ENCODE results near the gene RPL10. TPM values are rescaled to one million over a fixed set of nuclear protein-coding genes. Genes with fewer than 3 reads are reported as not detected.

RPL10 gene
- total RNA-seq, 1 experiment from 2014 or later, result 2,110 TPM

DNA sequence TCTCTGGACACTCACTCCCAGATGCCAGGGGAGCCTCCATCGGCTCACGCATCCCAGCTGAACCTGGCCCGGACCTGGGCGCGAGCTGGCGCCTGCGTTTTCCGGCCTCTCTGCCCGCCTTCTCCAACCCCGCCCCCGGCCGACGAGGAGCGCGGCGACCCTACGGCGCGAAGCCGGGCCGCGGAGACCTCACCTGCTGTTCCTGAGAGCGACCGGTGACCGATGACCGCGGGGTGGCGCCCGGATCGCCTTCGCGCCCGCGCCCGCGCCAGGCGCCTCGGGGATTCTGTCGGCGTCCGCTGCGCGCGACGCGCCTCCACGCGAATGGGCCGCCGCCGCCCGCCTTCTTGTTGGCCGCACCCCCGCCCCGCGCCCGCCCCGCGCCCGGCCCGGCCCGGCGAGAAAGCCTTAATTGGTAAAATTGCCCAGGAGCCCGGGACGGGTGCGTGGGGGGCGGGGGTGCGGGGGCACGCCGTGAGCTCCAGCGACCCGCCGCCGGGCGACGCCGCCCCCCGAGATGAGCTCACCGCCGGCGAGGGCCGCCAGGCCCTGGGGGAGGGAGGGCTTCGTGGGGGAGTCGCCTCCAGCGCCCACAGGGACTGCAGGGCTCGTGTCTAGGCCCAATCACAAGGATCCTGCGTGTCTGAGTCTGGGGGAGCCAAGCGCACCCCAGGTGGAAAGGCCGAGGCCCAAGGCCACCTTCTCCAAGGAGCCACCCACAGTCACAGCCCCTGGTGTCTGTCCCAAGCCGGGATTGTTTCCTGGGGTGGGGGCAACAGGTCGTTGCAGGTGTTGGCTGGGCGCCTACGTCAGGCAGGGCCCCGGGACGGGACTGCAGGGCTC is 23.6 kb upstream of the RPL10 start, which contains the start of gene FLNA:
FLNA (minus strand) TSS at position 322 of the 843 bp plus-strand sequence. CDS start 3,389 bp downstream, outside the sequence.
- peak; percentile 56 for DNase-seq
- Histone ChIP-seq H2BK20ac (ENCODE audit: low read depth, low read length, poor library complexity, severe bottlenecking) (no peak within 1 kb of the TSS), H2AK5ac (ENCODE audit: insufficient read length, low read length) (no peak within 1 kb of the TSS), H3T11ph (ENCODE audit: low read length) (no peak within 1 kb of the TSS), H3K9me3 (ENCODE audit: control insufficient read depth, low read depth, low read length) (no peaks in the 10 kb centered on the region), H2BK12ac (ENCODE audit: insufficient read length, low read depth, low read length) (no peak within 1 kb of the TSS), H3K79me1 (ENCODE audit: insufficient read depth, low read depth, low read length, poor library complexity, severe bottlenecking) (no peaks in the 10 kb centered on the region), H4K5ac (ENCODE audit: insufficient read length, low read depth, low read length) (no peak within 1 kb of the TSS), H2BK120ac (ENCODE audit: low read depth, low read length, poor library complexity, severe bottlenecking) (no peak within 1 kb of the TSS), H3K27ac (ENCODE audit: insufficient read length, low read depth, low read length) (no peak within 1 kb of the TSS), H2BK15ac (ENCODE audit: low read depth, low read length) (no peak within 1 kb of the TSS), H3K56ac (ENCODE audit: insufficient read length, low read depth, low read length) (no peak within 1 kb of the TSS), H3K23me2 (ENCODE audit: insufficient read length, low read depth, low read length, poor library complexity, severe bottlenecking) (peaks cover 5% of the 10 kb centered on the region), H3K4me2 (ENCODE audit: insufficient read depth, insufficient read length, low read length) (peak within 1 kb of the TSS; percentile 1), H4K8ac (replicated peaks; ENCODE audit: insufficient read length, low read depth, low read length) (no peak within 1 kb of the TSS), H3K9ac (ENCODE audit: extremely low read depth, insufficient read length, low read length) (no peak within 1 kb of the TSS), H3K4me1 (ENCODE audit: insufficient read depth, low read length) (no peaks in the 10 kb centered on the region), H3K79me2 (ENCODE audit: insufficient read depth, low read length) (peaks cover 8% of the 10 kb centered on the region; the same call in 1 of the 2 replicates), H2BK5ac (ENCODE audit: insufficient read length, low read length) (no peak within 1 kb of the TSS), H3K18ac (ENCODE audit: insufficient read length, low read depth, low read length) (peak within 1 kb of the TSS; percentile 68), H4K20me1 (ENCODE audit: control insufficient read depth, insufficient read depth, insufficient read length) (no peaks in the 10 kb centered on the region), H3K4ac (ENCODE audit: low read depth, low read length) (no peak within 1 kb of the TSS), H4K91ac (ENCODE audit: insufficient read length, low read depth, low read length) (no peak within 1 kb of the TSS), H3K14ac (ENCODE audit: insufficient read depth, low read length) (no peak within 1 kb of the TSS), H3K27me3 (ENCODE audit: insufficient read depth, low read length) (no peaks in the 10 kb centered on the region), H3K23ac (ENCODE audit: insufficient read length, low read depth, low read length) (no peak within 1 kb of the TSS), H2AFZ (ENCODE audit: low read length) (no peak within 1 kb of the TSS)
- TF ChIP-seq, protein P1, sequence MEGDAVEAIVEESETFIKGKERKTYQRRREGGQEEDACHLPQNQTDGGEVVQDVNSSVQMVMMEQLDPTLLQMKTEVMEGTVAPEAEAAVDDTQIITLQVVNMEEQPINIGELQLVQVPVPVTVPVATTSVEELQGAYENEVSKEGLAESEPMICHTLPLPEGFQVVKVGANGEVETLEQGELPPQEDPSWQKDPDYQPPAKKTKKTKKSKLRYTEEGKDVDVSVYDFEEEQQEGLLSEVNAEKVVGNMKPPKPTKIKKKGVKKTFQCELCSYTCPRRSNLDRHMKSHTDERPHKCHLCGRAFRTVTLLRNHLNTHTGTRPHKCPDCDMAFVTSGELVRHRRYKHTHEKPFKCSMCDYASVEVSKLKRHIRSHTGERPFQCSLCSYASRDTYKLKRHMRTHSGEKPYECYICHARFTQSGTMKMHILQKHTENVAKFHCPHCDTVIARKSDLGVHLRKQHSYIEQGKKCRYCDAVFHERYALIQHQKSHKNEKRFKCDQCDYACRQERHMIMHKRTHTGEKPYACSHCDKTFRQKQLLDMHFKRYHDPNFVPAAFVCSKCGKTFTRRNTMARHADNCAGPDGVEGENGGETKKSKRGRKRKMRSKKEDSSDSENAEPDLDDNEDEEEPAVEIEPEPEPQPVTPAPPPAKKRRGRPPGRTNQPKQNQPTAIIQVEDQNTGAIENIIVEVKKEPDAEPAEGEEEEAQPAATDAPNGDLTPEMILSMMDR (conservative IDR thresholded peaks at IDR 0.05), result no peak
- H3K4me1 Mint-ChIP-seq, result peaks cover 2 to 22% of the 10 kb centered on the region in 2 experiments; a peak in 3 of 4 replicates
- no CpG with 5 or more reads among the region's 95 CpGs for WGBS (ENCODE audit: extremely low coverage, insufficient read length, low lambda C conversion rate)
- H3K36me3 Mint-ChIP-seq (ENCODE audit: insufficient read depth in 1 of 3, low read depth in 3 of 3), result peaks cover 6 to 12% (median 10%) of the 10 kb centered on the region in 3 experiments
- no peak within 1 kb of the TSS for H3K27ac Mint-ChIP-seq
- H3K9me3 Mint-ChIP-seq, result peaks cover 40 to 48% of the 10 kb centered on the region in 2 experiments
- H3K27me3 Mint-ChIP-seq (ENCODE audit: low read depth), result peaks cover 3% of the 10 kb centered on the region; the same call in 1 of the 2 replicates
- peak within 1 kb of the TSS; percentile 50 to 60 for H3K4me3 Mint-ChIP-seq
